Neural cell (in vitro differentiated cells): ENCODE results near the gene PPP3CA.

ENCODE experiments used
- EZH2 ChIP-seq: fragments of 200-600, 300-800 bp; shearing (Covaris generic), sonication (generic); IDR thresholded peaks from 2 replicates; pipeline ENCODE4 v1.6.1; 2014; ENCODE audit warnings: antibody characterized with exemption, low read length, borderline replicate concordance, mild to moderate bottlenecking; ENCODE audit not compliant: insufficient read depth, poor library complexity, severe bottlenecking
- POLR2AphosphoS5 ChIP-seq: IDR thresholded peaks from 2 replicates; pipeline ENCODE4 v1.6.1; 2012
- REST ChIP-seq: IDR thresholded peaks from 2 replicates; pipeline ENCODE4 v1.6.1; 2012; ENCODE audit warnings: borderline replicate concordance
- SMC3 ChIP-seq: fragments of 450-650 bp; conservative IDR thresholded peaks from 2 replicates; pipeline ENCODE4 v1.6.1; 2014; ENCODE audit warnings: antibody characterized with exemption, mild to moderate bottlenecking, moderate library complexity; ENCODE audit not compliant: poor library complexity
- TF ChIP-seq, protein P1 (sequence below): fragments of 450-650 bp; IDR thresholded peaks from 2 replicates; pipeline ENCODE4 v1.5.1; 2014; ENCODE audit warnings: antibody characterized with exemption, mild to moderate bottlenecking, moderate library complexity; ENCODE audit not compliant: poor library complexity, severe bottlenecking

GRCh38 chr4:101183221-101183620 lies 164.1 kb downstream of the PPP3CA start:
- no peak for TF ChIP-seq POLR2AphosphoS5
- TF ChIP-seq, protein P1, sequence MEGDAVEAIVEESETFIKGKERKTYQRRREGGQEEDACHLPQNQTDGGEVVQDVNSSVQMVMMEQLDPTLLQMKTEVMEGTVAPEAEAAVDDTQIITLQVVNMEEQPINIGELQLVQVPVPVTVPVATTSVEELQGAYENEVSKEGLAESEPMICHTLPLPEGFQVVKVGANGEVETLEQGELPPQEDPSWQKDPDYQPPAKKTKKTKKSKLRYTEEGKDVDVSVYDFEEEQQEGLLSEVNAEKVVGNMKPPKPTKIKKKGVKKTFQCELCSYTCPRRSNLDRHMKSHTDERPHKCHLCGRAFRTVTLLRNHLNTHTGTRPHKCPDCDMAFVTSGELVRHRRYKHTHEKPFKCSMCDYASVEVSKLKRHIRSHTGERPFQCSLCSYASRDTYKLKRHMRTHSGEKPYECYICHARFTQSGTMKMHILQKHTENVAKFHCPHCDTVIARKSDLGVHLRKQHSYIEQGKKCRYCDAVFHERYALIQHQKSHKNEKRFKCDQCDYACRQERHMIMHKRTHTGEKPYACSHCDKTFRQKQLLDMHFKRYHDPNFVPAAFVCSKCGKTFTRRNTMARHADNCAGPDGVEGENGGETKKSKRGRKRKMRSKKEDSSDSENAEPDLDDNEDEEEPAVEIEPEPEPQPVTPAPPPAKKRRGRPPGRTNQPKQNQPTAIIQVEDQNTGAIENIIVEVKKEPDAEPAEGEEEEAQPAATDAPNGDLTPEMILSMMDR: no peak
- no peak for TF ChIP-seq REST
- no peak for TF ChIP-seq EZH2
- TF ChIP-seq SMC3: no peak
